B cell (primary cell): ENCODE results near the gene GSKIP. TPM values are rescaled to one million over a fixed set of nuclear protein-coding genes. Genes with fewer than 3 reads are reported as not detected.

Source experiments
- ATAC-seq: fragments of 200-7000 bp; cut with Tn5 transposase; one replicate; pipeline ENCODE4 v1.10.0; 2021; ENCODE audit warnings: low read depth, mild to moderate bottlenecking, moderate number of reproducible peaks, moderate library complexity
- CTCF ChIA-PET: fragments of 350-600 bp; sonication (Branson Sonifier 250); formaldehyde crosslinking; loops from one replicate; lab custom pipeline; 2021; ENCODE audit warnings: antibody characterized with exemption, inconsistent platforms; lab: Charles Lee
- POLR2A ChIA-PET: fragments of 350-600 bp; sonication (Branson Sonifier 250); formaldehyde crosslinking; loops from one replicate; lab custom pipeline; 2021; ENCODE audit warnings: antibody characterized with exemption; lab: Charles Lee
- DNase-seq: peaks from one replicate; pipeline ENCODE4 v3.0.0; 2013
- H2AFZ ChIP-seq: 2 replicates; pipeline ENCODE4 v1.6.1; 2012; ENCODE audit warnings: mild to moderate bottlenecking, low read depth, low read length; ENCODE audit not compliant: insufficient read depth, poor library complexity, severe bottlenecking
- H3K27ac ChIP-seq, 2 donors: 1 replicate in 1 of 2; 2 replicates in 1 of 2; pipeline ENCODE4 v1.5.1; 2012 to 2013; ENCODE audit warnings: low read length in 2 of 2, mild to moderate bottlenecking in 2 of 2, moderate library complexity in 1 of 2
- H3K27me3 ChIP-seq, 4 experiments: fragments of 200-600 bp in 1 of 4; sonication (generic) in 1 of 4; replicated peaks in 1 of 4; 1 replicate in 2 of 4; 2 replicates in 2 of 4; pipeline versions ENCODE4 v1.6.1 to v1.7.0; 2013 to 2016; ENCODE audit warnings: low read length in 3 of 4, mild to moderate bottlenecking in 2 of 4, mixed read lengths in 1 of 4, moderate library complexity in 1 of 4; ENCODE audit not compliant: insufficient read depth in 4 of 4, control insufficient read depth in 3 of 4; ENCODE audit errors: control extremely low read depth in 1 of 4
- H3K36me3 ChIP-seq, 2 experiments: replicated peaks in 1 of 2; 1 replicate in 1 of 2; 2 replicates in 1 of 2; pipeline versions ENCODE4 v1.6.1 to v1.7.1; 2013; ENCODE audit warnings: low read length in 1 of 2; ENCODE audit not compliant: insufficient read depth in 2 of 2, control insufficient read depth in 1 of 2; ENCODE audit errors: control extremely low read depth in 1 of 2, extremely low read depth in 1 of 2
- H3K4me1 ChIP-seq, 2 donors: fragments of 200-600 bp in 1 of 2; sonication (generic) in 1 of 2; 1 replicate in 1 of 2; 2 replicates in 1 of 2; pipeline versions ENCODE4 v1.5.1 to v1.6.1; 2013 to 2017; ENCODE audit warnings: low read length in 2 of 2; ENCODE audit not compliant: control insufficient read depth in 2 of 2, insufficient read depth in 2 of 2
- H3K4me2 ChIP-seq: replicated peaks from 2 replicates; pipeline ENCODE3; 2012; ENCODE audit warnings: mild to moderate bottlenecking, low read depth, low read length; ENCODE audit not compliant: poor library complexity, severe bottlenecking
- H3K4me3 ChIP-seq, 5 experiments: fragments of 200-600 bp in 1 of 5; sonication (generic) in 1 of 5; 1 replicate in 3 of 5; 2 replicates in 2 of 5; pipeline versions ENCODE4 v1.5.1 to v1.7.0; 2011 to 2016; ENCODE audit warnings: low read length in 4 of 5, mild to moderate bottlenecking in 4 of 5, low read depth in 2 of 5, control low read depth in 1 of 5, moderate library complexity in 1 of 5; ENCODE audit not compliant: insufficient read depth in 1 of 5; ENCODE audit errors: control extremely low read depth in 1 of 5, extremely low read depth in 1 of 5
- H3K79me2 ChIP-seq: fragments of 200-600 bp; sonication (generic); one replicate; pipeline ENCODE4 v1.6.0; 2016; ENCODE audit warnings: low read length; ENCODE audit not compliant: control insufficient read depth, insufficient read depth
- H3K9ac ChIP-seq: fragments of 200-600 bp; sonication (generic); 2 replicates; pipeline ENCODE4 v1.6.1; 2017; ENCODE audit warnings: mild to moderate bottlenecking, low read length, moderate library complexity
- H3K9me3 ChIP-seq, 3 donors: one replicate each; pipeline versions ENCODE4 v1.6.1 to v1.7.1; 2013; ENCODE audit warnings: low read length in 2 of 3; ENCODE audit not compliant: control insufficient read depth in 2 of 3, insufficient read depth in 1 of 3; ENCODE audit errors: control extremely low read depth in 1 of 3
- H4K20me1 ChIP-seq: 2 replicates; pipeline ENCODE4 v1.6.0; 2012; ENCODE audit warnings: mild to moderate bottlenecking, low read length; ENCODE audit not compliant: insufficient read depth, control insufficient read depth, poor library complexity, severe bottlenecking
- H3K27ac Mint-ChIP-seq: one replicate; pipeline ENCODE4 v1.8.0; 2021; ENCODE audit warnings: mixed read lengths
- H3K27me3 Mint-ChIP-seq: one replicate; pipeline ENCODE4 v1.8.0; 2021; ENCODE audit warnings: mixed read lengths
- H3K4me1 Mint-ChIP-seq: one replicate; pipeline ENCODE4 v1.8.0; 2021; ENCODE audit warnings: mixed read lengths
- H3K4me3 Mint-ChIP-seq: one replicate; pipeline ENCODE4 v1.8.0; 2021; ENCODE audit warnings: mixed read lengths
- H3K9me3 Mint-ChIP-seq: one replicate; pipeline ENCODE4 v1.8.0; 2022; ENCODE audit warnings: mixed read lengths; ENCODE audit not compliant: insufficient read depth
- CTCF ChIP-seq: fragments of 200-600 bp; IDR thresholded peaks from one replicate; pipeline ENCODE4 v1.8.0; 2022; ENCODE audit warnings: antibody characterized with exemption, mild to moderate bottlenecking
- EZH2 ChIP-seq: IDR thresholded peaks from 2 replicates; pipeline ENCODE4 v1.6.1; 2012; ENCODE audit warnings: borderline replicate concordance, low read depth, mild to moderate bottlenecking, moderate library complexity, low read length; ENCODE audit not compliant: insufficient read depth, poor library complexity, severe bottlenecking
- WGBS: methylation state at CpG from one replicate; pipeline ENCODE4 v1.1.5; 2013; ENCODE audit warnings: missing lambda C conversion rate; ENCODE audit not compliant: insufficient coverage; 5-methylcytosine and 5-hydroxymethylcytosine counted together
- intact Hi-C: fragments of 100-400 bp; cut with micrococcal nuclease; formaldehyde crosslinking; loops from one replicate; pipeline ENCODE4 v1.10.0; 2022
- polyA plus RNA-seq: library from polyadenylated mRNA; depleted of rRNA; stranded (reverse); fragments of >200 nt; gene quantifications from 2 replicates; pipeline ENCODE4 v1.2.3, GENCODE V29; 2012
- total RNA-seq, 2 donors: library from RNA; stranded (reverse); fragments of 120-200 nt in 1 of 2; gene quantifications; 1 replicate in 1 of 2; 2 replicates in 1 of 2; pipeline versions ENCODE4 v1.2.3 to v1.2.4, GENCODE V29; 2013 to 2022

Gene GSKIP
- total and polyA plus RNA-seq, 2 donors (not counting 1 experiment from before 2014, with no cell fraction given), result 5.7 to 15.8 TPM

- intact Hi-C loops, result no loop called here
- Histone ChIP-seq H2AFZ (no peak overlapping the region), H3K79me2 (peaks cover 94% of the 10 kb centered on the region), H3K27ac (no peak overlapping the region), H3K4me1 (peaks cover 12 to 13% of the 10 kb centered on the region in 2 donors), H4K20me1 (peaks cover 42% of the 10 kb centered on the region), H3K9me3 (no peaks in the 10 kb centered on the region), H3K4me2 (no peak overlapping the region), H3K36me3 (no peaks in the 10 kb centered on the region), H3K4me3 (no peak overlapping the region), H3K27me3 (no peaks in the 10 kb centered on the region), H3K9ac (no peak overlapping the region)
- no peak for DNase-seq
- ATAC-seq, result no peak
- CTCF ChIA-PET, result interaction anchor here (0.8 kb wide), 1 partner anchor 70 kb away, joined by 3 read pairs; no protein-coding TSS in a partner anchor
- TF ChIP-seq CTCF (no peak), EZH2 (no peak)
- Mint-ChIP-seq H3K4me1 (peaks cover 24% of the 10 kb centered on the region), H3K4me3 (no peak overlapping the region), H3K9me3 (no peaks in the 10 kb centered on the region), H3K27me3 (no peaks in the 10 kb centered on the region), H3K27ac (no peak overlapping the region)
- WGBS, result 100% methylated on average over 1 of the region's 1 CpG
- POLR2A ChIA-PET, result no interaction called here
Measured at GRCh38 chr14:96368534-96368933, 5.2 kb downstream of the GSKIP start.

DNA sequence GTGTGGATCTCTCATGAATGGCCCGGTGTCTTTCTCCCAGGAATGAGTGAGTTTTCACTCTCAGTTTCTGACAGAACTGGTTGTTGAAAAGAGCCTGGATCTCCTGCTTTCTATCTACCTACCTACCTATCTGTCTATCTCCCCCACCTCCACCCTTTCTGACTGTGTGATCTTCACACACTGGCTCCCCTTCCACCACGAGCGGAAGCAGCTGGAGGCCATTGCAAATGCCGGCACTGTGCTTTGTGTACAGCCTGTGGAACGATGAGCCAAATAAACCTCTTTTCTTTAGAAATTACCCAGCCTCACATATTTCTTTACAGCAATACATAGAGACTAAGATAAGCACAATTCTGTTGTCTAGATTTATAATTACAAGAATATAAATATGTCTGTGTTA lies 7.2 kb downstream of the GSKIP start:
- Mint-ChIP-seq H3K9me3 (no peaks in the 10 kb centered on the region), H3K27ac (no peak overlapping the region), H3K4me1 (peaks cover 10% of the 10 kb centered on the region), H3K27me3 (no peaks in the 10 kb centered on the region), H3K4me3 (no peak overlapping the region)
- no peak for ATAC-seq
- WGBS, result 93% methylated on average over 2 of the region's 5 CpGs
- peaks cover 81% of the 10 kb centered on the region for H3K79me2 ChIP-seq
- peaks cover 32% of the 10 kb centered on the region for H4K20me1 ChIP-seq
- H3K4me3 ChIP-seq, result no peak overlapping the region
- no peaks in the 10 kb centered on the region for H3K4me1 ChIP-seq
- no peak overlapping the region for H3K27ac ChIP-seq
- no peak overlapping the region for H2AFZ ChIP-seq
- TF ChIP-seq EZH2, result no peak
- no peak overlapping the region for H3K4me2 ChIP-seq
- no peak for DNase-seq
- CTCF ChIA-PET, result interaction anchor here (1.6 kb wide), 1 partner anchor 10 kb away, joined by 3 read pairs; no protein-coding TSS in a partner anchor
- intact Hi-C loops, result no loop called here
- H3K27me3 ChIP-seq, result no peaks in the 10 kb centered on the region
- H3K36me3 ChIP-seq, result no peaks in the 10 kb centered on the region
- POLR2A ChIA-PET, result no interaction called here
- H3K9me3 ChIP-seq, result no peaks in the 10 kb centered on the region
- H3K9ac ChIP-seq, result no peak overlapping the region
